DND-41 (cell line): Measurements from ENCODE around the gene FAM53B.

Experiments
- ATAC-seq: fragments of 200-7000 bp; cut with Tn5 transposase; 3 replicates; pipeline ENCODE4 v1.9.1; 2021; ENCODE audit warnings: low read depth; ENCODE audit not compliant: insufficient read depth
- DNase-seq: peaks from one replicate; pipeline ENCODE4 v3.0.0-alpha.2; 2020
- H2AFZ ChIP-seq: 2 replicates; pipeline ENCODE4 v1.6.0; 2012; ENCODE audit warnings: low read depth, low read length
- H3K27ac ChIP-seq: 2 replicates; pipeline ENCODE4 v1.5.1; 2012; ENCODE audit warnings: low read length, inconsistent platforms
- H3K27me3 ChIP-seq: fragments of 200-600 bp; sonication (generic); 2 replicates; pipeline ENCODE4 v1.6.0; 2012; ENCODE audit warnings: low read length, mild to moderate bottlenecking, inconsistent platforms; ENCODE audit not compliant: insufficient read depth, poor library complexity
- H3K36me3 ChIP-seq: 2 replicates; pipeline ENCODE4 v1.5.1; 2012; ENCODE audit warnings: low read length, inconsistent platforms; ENCODE audit not compliant: insufficient read depth
- H3K4me1 ChIP-seq: 2 replicates; pipeline ENCODE4 v1.5.1; 2012; ENCODE audit warnings: mild to moderate bottlenecking, low read length; ENCODE audit not compliant: insufficient read depth
- H3K4me2 ChIP-seq: 2 replicates; pipeline ENCODE4 v1.6.0; 2012; ENCODE audit warnings: mild to moderate bottlenecking, moderate library complexity, low read length, inconsistent platforms; ENCODE audit not compliant: insufficient read depth
- H3K4me3 ChIP-seq, 2 experiments: fragments of 200-600 bp in 1 of 2; shearing (Covaris generic) in 1 of 2; 2 replicates each; pipeline ENCODE4 v1.5.1; 2012 to 2016; ENCODE audit warnings: inconsistent platforms in 2 of 2, low read length in 2 of 2, mild to moderate bottlenecking in 2 of 2, low read depth in 1 of 2, moderate library complexity in 1 of 2
- H3K79me2 ChIP-seq: 2 replicates; pipeline ENCODE4 v1.6.0; 2012; ENCODE audit warnings: low read length, inconsistent platforms; ENCODE audit not compliant: insufficient read depth
- H3K9ac ChIP-seq: 2 replicates; pipeline ENCODE4 v1.6.0; 2012; ENCODE audit warnings: low read depth, mild to moderate bottlenecking, inconsistent platforms, low read length, moderate library complexity
- H3K9me3 ChIP-seq: 2 replicates; pipeline ENCODE4 v1.5.1; 2012; ENCODE audit warnings: low read length, moderate library complexity, mild to moderate bottlenecking, inconsistent platforms; ENCODE audit not compliant: insufficient read depth, severe bottlenecking
- H4K20me1 ChIP-seq: 2 replicates; pipeline ENCODE4 v1.6.0; 2012; ENCODE audit warnings: low read length; ENCODE audit not compliant: insufficient read depth
- EZH2 ChIP-seq: IDR thresholded peaks from 3 replicates; pipeline ENCODE4 v1.6.1; 2012; ENCODE audit warnings: borderline replicate concordance, low read depth, mild to moderate bottlenecking, moderate library complexity, low read length, inconsistent platforms; ENCODE audit not compliant: severe bottlenecking
- TF ChIP-seq, protein P1 (sequence below): IDR thresholded peaks from 2 replicates; pipeline ENCODE4 v1.5.1; 2012; ENCODE audit warnings: borderline replicate concordance, low read length, moderate library complexity, mild to moderate bottlenecking; ENCODE audit not compliant: poor library complexity, severe bottlenecking; ENCODE audit errors: extremely low read depth

FAM53B gene

DNA sequence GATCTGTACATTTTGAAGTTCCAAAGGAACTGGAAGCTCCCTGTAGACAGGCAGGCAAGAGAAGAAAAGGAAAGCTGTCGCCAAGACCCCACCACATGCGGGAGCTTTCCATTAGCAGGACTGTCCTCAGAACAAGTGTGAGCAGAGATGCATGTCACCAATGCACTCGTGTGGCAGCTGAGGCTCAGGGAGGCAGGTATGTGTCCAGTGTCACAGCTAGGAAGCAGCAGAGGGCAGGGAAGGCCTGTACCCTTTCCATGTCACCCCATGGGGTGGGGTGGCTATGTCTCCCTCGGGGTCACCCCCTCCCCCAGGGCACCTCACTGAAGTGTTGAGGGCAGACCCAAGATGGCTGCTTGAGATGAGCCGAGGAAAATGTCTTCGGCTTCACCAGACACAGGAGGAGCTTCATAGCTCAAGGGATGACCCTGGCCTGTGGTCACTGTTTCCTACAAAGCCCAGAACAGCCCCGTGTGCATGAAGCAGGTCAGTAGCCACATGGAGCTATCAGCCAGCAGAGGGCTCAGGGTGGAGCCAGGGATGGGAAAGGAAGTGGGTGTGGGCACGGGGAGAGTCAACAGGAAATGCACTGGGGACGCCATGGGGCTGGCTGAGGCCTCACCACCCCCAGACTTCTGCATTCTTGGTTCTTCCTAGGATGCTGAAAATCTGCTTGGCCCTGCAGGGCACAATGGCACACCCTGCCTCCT is 96.6 kb downstream of the FAM53B start:
- TF ChIP-seq EZH2 = no peak
- TF ChIP-seq, protein P1, sequence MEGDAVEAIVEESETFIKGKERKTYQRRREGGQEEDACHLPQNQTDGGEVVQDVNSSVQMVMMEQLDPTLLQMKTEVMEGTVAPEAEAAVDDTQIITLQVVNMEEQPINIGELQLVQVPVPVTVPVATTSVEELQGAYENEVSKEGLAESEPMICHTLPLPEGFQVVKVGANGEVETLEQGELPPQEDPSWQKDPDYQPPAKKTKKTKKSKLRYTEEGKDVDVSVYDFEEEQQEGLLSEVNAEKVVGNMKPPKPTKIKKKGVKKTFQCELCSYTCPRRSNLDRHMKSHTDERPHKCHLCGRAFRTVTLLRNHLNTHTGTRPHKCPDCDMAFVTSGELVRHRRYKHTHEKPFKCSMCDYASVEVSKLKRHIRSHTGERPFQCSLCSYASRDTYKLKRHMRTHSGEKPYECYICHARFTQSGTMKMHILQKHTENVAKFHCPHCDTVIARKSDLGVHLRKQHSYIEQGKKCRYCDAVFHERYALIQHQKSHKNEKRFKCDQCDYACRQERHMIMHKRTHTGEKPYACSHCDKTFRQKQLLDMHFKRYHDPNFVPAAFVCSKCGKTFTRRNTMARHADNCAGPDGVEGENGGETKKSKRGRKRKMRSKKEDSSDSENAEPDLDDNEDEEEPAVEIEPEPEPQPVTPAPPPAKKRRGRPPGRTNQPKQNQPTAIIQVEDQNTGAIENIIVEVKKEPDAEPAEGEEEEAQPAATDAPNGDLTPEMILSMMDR = peak; percentile 80
- H3K4me2 ChIP-seq = peak overlapping the region; percentile 68

DNA sequence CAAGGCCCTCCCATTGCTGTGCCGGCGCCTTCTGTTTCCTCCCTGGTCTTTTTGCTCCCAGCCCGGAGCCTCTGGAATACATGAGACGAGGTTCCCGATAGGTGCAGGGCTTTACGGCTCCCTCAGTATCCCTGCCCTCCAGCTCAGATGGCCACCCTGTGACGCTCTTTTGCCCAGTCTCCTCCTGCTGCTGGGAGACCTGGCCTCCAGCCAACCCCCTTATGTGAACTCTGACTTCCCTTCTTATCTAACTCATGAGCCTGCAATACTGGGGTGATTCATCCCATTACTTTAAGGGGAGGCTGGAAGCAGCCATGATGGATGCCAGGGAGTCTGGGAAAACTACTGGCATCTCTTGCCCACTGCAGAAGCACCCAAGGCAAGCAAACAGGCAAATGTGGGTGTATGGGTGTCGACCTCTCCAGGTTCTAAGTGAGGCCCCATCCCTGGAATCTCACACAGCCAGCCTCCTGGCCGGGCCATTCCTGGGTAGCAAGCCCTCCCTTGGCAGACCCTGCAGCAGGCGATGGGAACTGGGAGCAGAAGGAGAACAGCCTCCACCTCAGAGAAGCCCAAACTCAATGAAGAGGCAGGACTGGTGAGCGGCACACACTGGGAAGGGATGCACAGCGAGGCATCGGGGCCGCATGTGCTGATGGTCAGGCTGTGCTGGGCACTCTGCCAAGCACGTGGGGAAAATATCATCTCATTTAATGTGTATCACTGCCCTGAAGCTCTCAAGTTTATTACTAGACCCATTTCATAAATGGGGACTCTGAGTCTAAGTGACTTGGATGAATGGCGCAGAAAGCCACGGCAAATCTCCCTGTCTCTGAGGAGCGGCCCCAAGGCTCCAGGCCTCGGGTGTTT is 97.5 kb downstream of the FAM53B start:
- Histone ChIP-seq H3K4me1 (peaks cover 99% of the 10 kb centered on the region), H3K4me3 (no peak overlapping the region), H3K27me3 (no peaks in the 10 kb centered on the region), H3K4me2 (no peak overlapping the region; the same call in 1 of the 2 replicates), H2AFZ (no peak overlapping the region), H3K9me3 (no peaks in the 10 kb centered on the region), H3K9ac (peak overlapping the region; percentile 72), H3K27ac (peak overlapping the region; percentile 99), H3K79me2 (peaks cover 95% of the 10 kb centered on the region), H4K20me1 (peaks cover 4% of the 10 kb centered on the region; the same call in 1 of the 2 replicates), H3K36me3 (peaks cover 64% of the 10 kb centered on the region)
- DNase-seq (no peak), ATAC-seq (no peak)
- TF ChIP-seq EZH2 = no peak
- TF ChIP-seq, protein P1 = no peak

More for the DNA sequence above, 96.6 kb downstream of the FAM53B start:
- Histone ChIP-seq H3K4me3 (peak overlapping the region in 1 of 2 experiments; percentile 53; a peak in 2 of 4 replicates), H3K9me3 (no peaks in the 10 kb centered on the region), H2AFZ (peak overlapping the region; percentile 37), H4K20me1 (peaks cover 4% of the 10 kb centered on the region; the same call in 1 of the 2 replicates), H3K27ac (peak overlapping the region; percentile 99), H3K79me2 (peaks cover 95% of the 10 kb centered on the region), H3K27me3 (no peaks in the 10 kb centered on the region), H3K9ac (peak overlapping the region; percentile 72), H3K4me1 (peaks cover 99% of the 10 kb centered on the region), H3K36me3 (peaks cover 64% of the 10 kb centered on the region)
- ATAC-seq (peak; percentile 76), DNase-seq (peak; percentile 94)

DNA sequence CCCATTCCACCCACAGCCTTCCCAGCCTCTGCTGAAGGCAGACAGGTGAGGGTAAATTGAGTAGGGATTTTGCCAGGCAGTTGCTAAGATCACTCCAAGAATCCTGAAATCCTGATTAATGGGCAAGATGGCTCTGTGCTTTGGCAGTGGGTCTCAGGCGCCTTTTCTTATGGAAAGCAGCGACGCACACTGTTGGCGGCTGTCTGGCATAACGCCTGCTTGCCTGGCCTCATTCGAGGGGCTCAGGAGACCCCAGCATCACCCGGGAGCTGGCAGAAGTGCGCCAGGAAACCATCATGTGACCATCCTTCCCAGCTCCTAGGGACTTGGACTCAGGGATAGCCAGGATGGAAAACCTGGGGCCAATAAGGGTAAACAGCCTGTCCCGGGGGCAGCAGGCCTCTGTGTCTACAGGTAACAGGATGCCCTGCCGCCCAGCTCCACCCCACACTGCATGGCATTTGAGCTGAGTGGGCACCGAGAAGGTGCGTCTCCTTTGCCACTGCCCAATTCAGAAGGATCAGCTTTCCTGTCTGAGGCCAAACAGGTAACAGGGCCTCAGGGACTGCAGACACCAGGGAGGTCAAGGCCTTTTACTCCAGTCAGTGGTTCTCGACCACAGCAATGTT is 98.6 kb downstream of the FAM53B start:
- Histone ChIP-seq H3K4me1 (peaks cover 99% of the 10 kb centered on the region), H3K4me3 (no peak overlapping the region), H3K9ac (no peak overlapping the region), H3K9me3 (no peaks in the 10 kb centered on the region), H4K20me1 (peaks cover 4% of the 10 kb centered on the region; the same call in 1 of the 2 replicates), H3K27ac (peak overlapping the region; percentile 99), H3K4me2 (no peak overlapping the region), H3K79me2 (peaks cover 95% of the 10 kb centered on the region), H3K27me3 (no peaks in the 10 kb centered on the region), H3K36me3 (peaks cover 71% of the 10 kb centered on the region), H2AFZ (no peak overlapping the region)
- TF ChIP-seq EZH2 = no peak
- TF ChIP-seq, protein P1 = no peak
- no peak for ATAC-seq
- DNase-seq = no peak
